HCT116 (cell line): ENCODE data around the gene CLEC20A. TPM values are rescaled to one million over a fixed set of nuclear protein-coding genes. Genes with fewer than 3 reads are reported as not detected.

ENCODE experiments used
- ATAC-seq: fragments of 200-7000 bp; cut with Tn5 transposase; 2 replicates; pipeline ENCODE4 v1.9.1; 2020; ENCODE audit warnings: mild to moderate bottlenecking, moderate library complexity
- BruUV-seq: library from RNA; stranded (reverse); fragments of 400-500 nt; replicated peaks from 2 replicates; lab custom pipeline; 2021; lab: Mats Ljungman, UMichigan
- CTCF ChIA-PET: fragments of 300-600 bp; sonication (Branson Sonifier 250); formaldehyde crosslinking; loops from one replicate; lab custom pipeline; 2021; ENCODE audit warnings: antibody characterized with exemption; lab: Charles Lee
- POLR2A ChIA-PET: fragments of 300-600, 350-600 bp; sonication (Branson Sonifier 250); formaldehyde crosslinking; loops from one replicate; lab custom pipeline; 2021; ENCODE audit warnings: antibody characterized with exemption; lab: Charles Lee
- RAD21 ChIA-PET, 2 experiments: fragments of 300-600 bp; sonication (Branson Sonifier 250); formaldehyde crosslinking; loops; one replicate each; lab custom pipeline; 2023; ENCODE audit warnings: low total read pairs in 2 of 2; ENCODE audit not compliant: uncharacterized antibody in 2 of 2, unreplicated experiment in 2 of 2, low non-redundant PET in 1 of 2; lab: Charles Lee
- DNase-seq: peaks from one replicate; pipeline ENCODE4 v3.0.0-alpha.2; 2010; ENCODE audit warnings: low read depth, low spot score
- H2AFZ ChIP-seq: fragments of 200-600 bp; shearing (Covaris generic), sonication (generic); 2 replicates; pipeline ENCODE4 v1.6.1; 2017; ENCODE audit warnings: low read depth, mixed run types, mixed read lengths, antibody characterized with exemption, low read length; ENCODE audit not compliant: poor library complexity, severe bottlenecking
- H3K27ac ChIP-seq: 2 replicates; pipeline ENCODE4 v1.5.1; 2012; ENCODE audit warnings: low read depth, low read length
- H3K27me3 ChIP-seq: fragments of 200-600 bp; sonication (generic); 2 replicates; pipeline ENCODE4 v1.6.1; 2016; ENCODE audit warnings: mixed run types, low read length, mixed read lengths; ENCODE audit not compliant: insufficient read depth
- H3K36me3 ChIP-seq, 2 experiments: fragments of 200-500 bp in 1 of 2; fragments of 200-600 bp in 1 of 2; sonication (Bioruptor generic) in 1 of 2; sonication (generic) in 1 of 2; 2 replicates each; pipeline versions ENCODE4 v1.5.1 to v1.6.1; 2014 to 2016; ENCODE audit warnings: low read length in 2 of 2, inconsistent platforms in 1 of 2, mixed read lengths in 1 of 2, mixed run types in 1 of 2; ENCODE audit not compliant: insufficient read depth in 2 of 2, control insufficient read depth in 1 of 2
- H3K4me1 ChIP-seq, 2 experiments: fragments of 200-600 bp in 1 of 2; sonication (generic) in 1 of 2; 2 replicates each; pipeline versions ENCODE4 v1.5.1 to v1.6.1; 2012 to 2017; ENCODE audit warnings: low read length in 2 of 2, inconsistent platforms in 1 of 2, mild to moderate bottlenecking in 1 of 2, mixed read lengths in 1 of 2, mixed run types in 1 of 2, moderate library complexity in 1 of 2; ENCODE audit not compliant: insufficient read depth in 2 of 2, control insufficient read depth in 1 of 2
- H3K4me2 ChIP-seq: fragments of 200-600 bp; sonication (generic); 2 replicates; pipeline ENCODE4 v1.6.1; 2017; ENCODE audit warnings: mixed run types, low read length, mixed read lengths
- H3K4me3 ChIP-seq, 2 experiments: fragments of 200-600 bp in 1 of 2; sonication (generic) in 1 of 2; replicated peaks in 1 of 2; 2 replicates each; pipeline ENCODE4 v1.5.1; 2011 to 2016; ENCODE audit warnings: low read length in 2 of 2, control low read depth in 1 of 2, low read depth in 1 of 2, mild to moderate bottlenecking in 1 of 2, mixed read lengths in 1 of 2, mixed run types in 1 of 2
- H3K79me2 ChIP-seq: fragments of 200-600 bp; sonication (generic); 2 replicates; pipeline ENCODE4 v1.6.1; 2017; ENCODE audit warnings: mild to moderate bottlenecking, mixed run types, low read length, moderate library complexity, mixed read lengths; ENCODE audit not compliant: insufficient read depth
- H3K9ac ChIP-seq: fragments of 200-600 bp; sonication (generic); 2 replicates; pipeline ENCODE4 v1.6.1; 2016; ENCODE audit warnings: low read length, mixed read lengths
- H3K9me2 ChIP-seq: fragments of 200-600 bp; sonication (generic), shearing (Covaris generic); 2 replicates; pipeline ENCODE4 v1.6.1; 2017; ENCODE audit warnings: mixed run types, mild to moderate bottlenecking, moderate library complexity; ENCODE audit not compliant: insufficient read depth
- H3K9me3 ChIP-seq, 2 experiments: fragments of 200-500 bp in 1 of 2; fragments of 200-600 bp in 1 of 2; sonication (Bioruptor generic) in 1 of 2; sonication (generic) in 1 of 2; 2 replicates each; pipeline ENCODE4 v1.6.1; 2014 to 2017; ENCODE audit warnings: low read length in 2 of 2, mixed read lengths in 2 of 2, inconsistent platforms in 1 of 2, low read depth in 1 of 2, mild to moderate bottlenecking in 1 of 2, mixed run types in 1 of 2, moderate library complexity in 1 of 2; ENCODE audit not compliant: control insufficient read depth in 1 of 2, insufficient read depth in 1 of 2
- H4K20me1 ChIP-seq: fragments of 200-600 bp; sonication (generic), shearing (Covaris generic); 2 replicates; pipeline ENCODE4 v1.6.1; 2017; ENCODE audit warnings: mixed run types, mild to moderate bottlenecking, moderate library complexity; ENCODE audit not compliant: insufficient read depth
- CTCF ChIP-seq, 3 experiments: fragments of 200-600 bp in 1 of 3; sonication (generic) in 1 of 3; IDR thresholded peaks in 2 of 3; conservative IDR thresholded peaks in 1 of 3; 2 replicates each; pipeline ENCODE4 v1.5.1; 2012 to 2017; ENCODE audit warnings: low read depth in 2 of 3, low read length in 2 of 3, antibody characterized with exemption in 1 of 3, borderline replicate concordance in 1 of 3, control low read depth in 1 of 3, mild to moderate bottlenecking in 1 of 3, mixed read lengths in 1 of 3, mixed run types in 1 of 3, moderate library complexity in 1 of 3; ENCODE audit not compliant: insufficient read depth in 1 of 3
- POLR2AphosphoS5 ChIP-seq: IDR thresholded peaks from 2 replicates; pipeline ENCODE4 v1.6.1; 2011; ENCODE audit warnings: mild to moderate bottlenecking, low read depth, low read length, moderate library complexity
- SP1 ChIP-seq: IDR thresholded peaks from 2 replicates; pipeline ENCODE4 v1.6.1; 2012; ENCODE audit warnings: low read depth
- TCF7L2 ChIP-seq: IDR thresholded peaks from 2 replicates; pipeline ENCODE4 v1.7.0; 2011; ENCODE audit warnings: borderline replicate concordance, inconsistent platforms; ENCODE audit not compliant: insufficient read depth, insufficient read length; ENCODE audit errors: extremely low read depth
- ZNF274 ChIP-seq: fragments of 200-500 bp; sonication (Bioruptor generic); IDR thresholded peaks from 2 replicates; pipeline ENCODE4 v1.6.1; 2014; ENCODE audit warnings: mild to moderate bottlenecking, low read depth, low read length, inconsistent platforms
- intact Hi-C: fragments of 100-400 bp; cut with micrococcal nuclease; formaldehyde crosslinking; loops from 2 replicates; pipeline ENCODE4 v1.10.0; 2022
- total RNA-seq: library from RNA; stranded (reverse); gene quantifications from one replicate; pipeline ENCODE4 v1.2.1, GENCODE V29; 2021; ENCODE audit not compliant: unreplicated experiment

Gene CLEC20A
- total RNA-seq, 1 experiment from 2014 or later = not detected

GRCh38 chr1:178498896-178499675 lies 2.3 kb upstream of the CLEC20A start:
- Histone ChIP-seq H3K79me2 (no peaks in the 10 kb centered on the region), H3K9me3 (no peaks in the 10 kb centered on the region), H4K20me1 (no peaks in the 10 kb centered on the region), H3K27me3 (no peaks in the 10 kb centered on the region), H3K9me2 (no peaks in the 10 kb centered on the region), H3K4me1 (peaks cover 0 to 7% of the 10 kb centered on the region in 2 experiments; a peak in 1 of 4 replicates), H3K9ac (no peak overlapping the region), H3K4me2 (no peak overlapping the region), H3K36me3 (no peaks in the 10 kb centered on the region), H2AFZ (no peak overlapping the region), H3K27ac (no peak overlapping the region), H3K4me3 (no peak overlapping the region)
- BruUV-seq = no TSS peak
- CTCF ChIA-PET = interaction anchor here (0.8 to 3.7 kb wide), 4 partner anchors 13 to 199 kb away, joined by 3 to 38 read pairs (median 4); no protein-coding TSS in a partner anchor
- intact Hi-C loops = no loop called here
- RAD21 ChIA-PET = no interaction called here
- TF ChIP-seq TCF7L2 (no peak), ZNF274 (no peak), SP1 (no peak), CTCF (IDR thresholded peaks at IDR 0.05 in 2 of 3, conservative IDR thresholded peaks at IDR 0.05 in 1 of 3; ENCODE audit: borderline replicate concordance in 1 of 3, insufficient read depth in 1 of 3, low read depth in 2 of 3, low read length in 2 of 3) (no peak)
- POLR2A ChIA-PET = no interaction called here
- DNase-seq = no peak
- no peak for ATAC-seq

- no peak overlapping the region for H2AFZ ChIP-seq
- no peaks in the 10 kb centered on the region for H3K9me3 ChIP-seq
- CTCF ChIA-PET = no interaction called here
- peaks cover 0 to 7% of the 10 kb centered on the region in 2 experiments; a peak in 1 of 4 replicates for H3K4me1 ChIP-seq
- ATAC-seq (no peak), DNase-seq (no peak)
- BruUV-seq = no TSS peak
- TF ChIP-seq POLR2AphosphoS5 = no peak
- no peaks in the 10 kb centered on the region for H3K27me3 ChIP-seq
- H3K36me3 ChIP-seq = no peaks in the 10 kb centered on the region
- RAD21 ChIA-PET = no interaction called here
- intact Hi-C loops = no loop called here
- no peaks in the 10 kb centered on the region for H3K9me2 ChIP-seq
- H3K9ac ChIP-seq = no peak overlapping the region
- no peak overlapping the region for H3K27ac ChIP-seq
- POLR2A ChIA-PET = no interaction called here
- H3K79me2 ChIP-seq = no peaks in the 10 kb centered on the region
- H3K4me2 ChIP-seq = no peak overlapping the region
- no peaks in the 10 kb centered on the region for H4K20me1 ChIP-seq
- no peak overlapping the region for H3K4me3 ChIP-seq
These were observed 1.2 kb upstream of the CLEC20A start for GRCh38 chr1:178497903-178498478.
